Measurements from ENCODE around the gene KRTAP10-9.
"Not testable (repeated sequence)": the region's sequence is repeated elsewhere in the genome, so short reads cannot be mapped to it uniquely, and the experiment has no call there.

KRTAP10-9 gene

DNA sequence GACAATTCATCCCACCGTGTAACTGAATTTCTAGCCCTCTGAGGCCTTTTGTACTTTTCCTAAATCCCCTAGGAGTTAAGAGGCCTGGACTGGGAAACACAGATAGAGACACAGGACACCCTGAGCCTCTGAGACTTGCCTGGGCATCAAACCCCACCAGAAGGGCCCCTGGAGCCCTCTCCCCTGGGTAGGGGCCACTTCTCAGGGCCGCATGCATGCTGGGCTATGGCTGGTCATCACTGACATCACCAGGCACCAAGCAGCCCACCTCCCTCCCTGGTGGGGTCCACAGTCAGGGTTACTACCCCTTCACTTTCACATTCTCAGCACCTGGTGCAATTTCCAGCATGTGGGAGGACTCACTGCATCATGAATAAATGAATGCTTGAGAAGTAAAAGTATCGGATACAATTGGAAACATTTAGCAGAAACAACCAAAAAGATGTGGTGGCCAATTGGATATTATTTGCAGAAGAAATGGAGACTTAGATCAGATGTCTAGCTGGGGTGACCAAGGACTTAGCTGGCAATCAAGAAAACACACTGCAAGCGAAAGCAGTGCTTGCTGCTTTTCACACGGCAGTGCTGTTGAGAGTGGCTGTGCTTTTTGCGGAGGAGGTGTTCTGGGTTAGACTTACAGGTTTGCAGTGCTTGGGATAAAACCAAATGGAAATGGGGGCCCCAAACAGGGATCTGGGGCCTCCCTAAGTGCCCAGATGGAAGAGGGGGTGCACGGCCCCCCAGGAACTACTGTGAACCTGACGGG, 27.4 kb upstream of the KRTAP10-9 start:
- peaks cover 2% of the 10 kb centered on the region for H3K36me3 Mint-ChIP-seq (ENCODE audit: insufficient read depth)
- ATAC-seq (replicated peaks; ENCODE audit: extremely low read depth, poor library complexity, severe bottlenecking) (no peak), DNase-seq (ENCODE audit: low spot score in 2 of 2) (no peak)
- peaks cover 6% of the 10 kb centered on the region for H3K4me1 Mint-ChIP-seq
- no peaks in the 10 kb centered on the region for H3K9me3 Mint-ChIP-seq
- no peak overlapping the region for H3K4me3 Mint-ChIP-seq
- peaks cover 17% of the 10 kb centered on the region for H3K27me3 Mint-ChIP-seq
- no peak overlapping the region for H3K27ac Mint-ChIP-seq (ENCODE audit: low read depth)

DNA sequence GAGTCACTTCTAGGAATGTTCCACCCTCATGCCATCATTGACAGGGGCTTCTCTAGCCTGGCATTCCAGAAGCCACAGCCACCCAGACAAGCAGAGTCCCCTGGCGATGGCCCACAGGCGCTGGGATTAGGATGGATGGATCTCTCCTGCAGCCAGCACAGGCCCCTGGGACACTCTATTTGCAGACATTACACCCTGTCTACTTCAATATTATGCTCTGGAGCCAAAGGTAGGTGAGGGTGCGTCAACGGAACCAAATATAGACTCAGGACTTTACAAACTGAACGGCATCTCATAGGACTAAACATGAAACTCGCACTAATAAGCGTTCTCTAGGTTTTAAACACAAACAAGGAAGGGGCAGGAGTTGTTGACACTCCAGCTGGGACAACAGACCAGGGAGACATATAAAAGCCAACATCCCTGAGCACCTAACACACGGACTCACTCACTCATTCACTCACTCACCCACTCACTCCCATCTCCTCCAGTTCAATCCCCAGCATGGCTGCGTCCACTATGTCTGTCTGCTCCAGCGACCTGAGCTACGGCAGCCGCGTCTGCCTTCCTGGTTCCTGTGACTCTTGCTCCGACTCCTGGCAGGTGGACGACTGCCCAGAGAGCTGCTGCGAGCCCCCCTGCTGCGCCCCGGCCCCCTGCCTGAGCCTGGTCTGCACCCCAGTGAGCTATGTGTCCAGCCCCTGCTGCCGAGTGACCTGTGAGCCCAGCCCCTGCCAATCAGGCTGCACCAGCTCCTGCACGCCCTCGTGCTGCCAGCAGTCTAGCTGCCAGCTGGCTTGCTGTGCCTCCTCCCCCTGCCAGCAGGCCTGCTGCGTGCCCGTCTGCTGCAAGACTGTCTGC, 26.5 kb upstream of the KRTAP10-9 start, which contains the start of gene KRTAP10-7:
Gene KRTAP10-7 (plus strand): TSS at position 480 of the 861 bp plus-strand sequence. CDS start 25 bp downstream, at position 505.
- H3K27ac Mint-ChIP-seq (ENCODE audit: low read depth); DNase-seq (ENCODE audit: low spot score in 2 of 2); H3K36me3 Mint-ChIP-seq (ENCODE audit: insufficient read depth); H3K9me3 Mint-ChIP-seq; ATAC-seq (replicated peaks; ENCODE audit: extremely low read depth, poor library complexity, severe bottlenecking); H3K4me1 Mint-ChIP-seq; H3K4me3 Mint-ChIP-seq: not testable (repeated sequence)
- peaks cover 18% of the 10 kb centered on the region for H3K27me3 Mint-ChIP-seq

DNA sequence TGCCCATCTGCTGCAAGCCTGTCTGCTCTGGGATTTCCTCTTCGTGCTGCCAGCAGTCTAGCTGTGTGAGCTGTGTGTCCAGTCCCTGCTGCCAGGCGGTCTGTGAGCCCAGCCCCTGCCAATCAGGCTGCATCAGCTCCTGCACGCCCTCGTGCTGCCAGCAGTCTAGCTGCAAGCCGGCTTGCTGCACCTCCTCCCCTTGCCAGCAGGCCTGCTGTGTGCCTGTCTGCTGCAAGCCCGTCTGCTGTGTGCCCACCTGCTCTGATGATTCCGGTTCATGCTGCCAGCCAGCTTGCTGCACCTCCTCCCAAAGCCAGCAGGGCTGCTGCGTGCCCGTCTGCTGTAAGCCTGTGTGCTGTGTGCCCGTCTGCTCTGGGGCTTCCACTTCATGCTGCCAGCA, 25.8 kb upstream of the KRTAP10-9 start:
- not testable (repeated sequence) for H3K36me3 Mint-ChIP-seq (ENCODE audit: insufficient read depth); H3K9me3 Mint-ChIP-seq; H3K4me1 Mint-ChIP-seq; ATAC-seq (replicated peaks; ENCODE audit: extremely low read depth, poor library complexity, severe bottlenecking); H3K4me3 Mint-ChIP-seq; DNase-seq (ENCODE audit: low spot score in 2 of 2); H3K27ac Mint-ChIP-seq (ENCODE audit: low read depth)
- H3K27me3 Mint-ChIP-seq: peaks cover 26% of the 10 kb centered on the region

DNA sequence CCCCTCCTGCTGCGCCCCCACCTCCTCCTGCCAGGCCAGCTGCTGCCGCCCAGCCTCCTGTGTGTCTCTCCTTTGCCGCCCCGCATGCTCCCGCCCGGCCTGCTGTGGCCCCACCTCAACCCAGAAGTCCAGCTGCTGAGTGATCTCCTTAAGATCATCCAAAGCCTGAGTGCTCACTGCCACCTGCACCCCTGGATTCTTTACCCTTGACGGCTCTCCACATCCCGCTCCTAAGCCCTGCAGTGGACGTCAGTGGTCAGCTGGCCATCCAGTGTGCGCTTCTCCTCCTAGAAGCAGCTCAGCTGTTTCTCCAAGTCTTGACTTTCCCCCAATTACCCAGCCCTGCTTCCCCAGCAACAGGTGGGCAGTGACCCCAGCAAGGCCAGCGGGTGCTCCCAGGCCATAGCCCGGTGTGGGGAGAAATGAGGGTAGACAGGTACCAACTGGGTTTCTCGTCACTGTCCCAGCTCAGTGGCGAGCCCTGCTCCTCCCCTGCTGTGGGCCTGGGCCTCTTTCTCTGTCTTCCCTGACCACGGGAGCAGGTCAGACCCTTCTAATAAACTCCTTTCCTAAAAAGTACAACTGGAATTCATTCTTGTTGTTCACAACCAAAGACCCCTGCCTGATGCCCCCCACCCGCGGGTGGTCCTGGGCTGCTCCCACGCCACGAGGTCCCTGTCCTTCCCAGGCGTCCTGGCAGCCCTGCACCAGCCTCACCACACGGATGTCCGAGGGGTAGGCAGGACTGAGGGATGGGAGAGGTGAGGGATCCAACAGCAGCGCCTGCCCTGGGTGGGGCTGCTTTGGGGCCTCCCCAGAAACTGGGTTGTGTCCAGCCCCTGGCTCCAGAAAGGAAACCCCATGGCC, 25.1 kb upstream of the KRTAP10-9 start:
- Mint-ChIP-seq H3K36me3 (ENCODE audit: insufficient read depth) (peaks cover 2% of the 10 kb centered on the region), H3K4me3 (no peak overlapping the region), H3K27ac (ENCODE audit: low read depth) (no peak overlapping the region), H3K9me3 (no peaks in the 10 kb centered on the region), H3K4me1 (no peaks in the 10 kb centered on the region), H3K27me3 (peaks cover 33% of the 10 kb centered on the region)
- DNase-seq (ENCODE audit: low spot score in 2 of 2) (no peak), ATAC-seq (replicated peaks; ENCODE audit: extremely low read depth, poor library complexity, severe bottlenecking) (no peak)

DNA sequence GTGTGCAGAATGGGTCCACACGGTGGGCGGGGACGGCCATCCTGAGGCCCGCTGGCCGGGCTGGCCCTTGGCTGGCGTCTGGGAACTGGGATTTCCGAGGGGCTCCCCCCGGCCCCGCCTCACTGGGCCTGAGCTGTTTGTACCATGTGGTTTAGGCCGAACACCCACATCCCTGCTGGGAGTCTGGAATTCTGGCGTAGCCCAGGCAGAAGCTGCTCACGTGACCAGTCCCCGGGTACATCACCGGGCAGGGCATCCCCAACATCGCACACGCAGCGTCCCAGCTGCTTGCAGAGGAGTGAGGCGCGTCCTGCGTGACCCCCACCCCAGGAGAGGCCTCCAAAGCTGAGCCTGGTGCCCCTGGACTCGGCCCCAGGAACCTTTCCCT, 24.4 kb upstream of the KRTAP10-9 start:
- no peaks in the 10 kb centered on the region for H3K9me3 Mint-ChIP-seq
- ATAC-seq (replicated peaks; ENCODE audit: extremely low read depth, poor library complexity, severe bottlenecking) (no peak), DNase-seq (ENCODE audit: low spot score in 2 of 2) (no peak)
- peaks cover 2% of the 10 kb centered on the region for H3K36me3 Mint-ChIP-seq (ENCODE audit: insufficient read depth)
- H3K27ac Mint-ChIP-seq (ENCODE audit: low read depth): no peak overlapping the region
- H3K27me3 Mint-ChIP-seq: peaks cover 35% of the 10 kb centered on the region
- no peaks in the 10 kb centered on the region for H3K4me1 Mint-ChIP-seq
- no peak overlapping the region for H3K4me3 Mint-ChIP-seq

DNA sequence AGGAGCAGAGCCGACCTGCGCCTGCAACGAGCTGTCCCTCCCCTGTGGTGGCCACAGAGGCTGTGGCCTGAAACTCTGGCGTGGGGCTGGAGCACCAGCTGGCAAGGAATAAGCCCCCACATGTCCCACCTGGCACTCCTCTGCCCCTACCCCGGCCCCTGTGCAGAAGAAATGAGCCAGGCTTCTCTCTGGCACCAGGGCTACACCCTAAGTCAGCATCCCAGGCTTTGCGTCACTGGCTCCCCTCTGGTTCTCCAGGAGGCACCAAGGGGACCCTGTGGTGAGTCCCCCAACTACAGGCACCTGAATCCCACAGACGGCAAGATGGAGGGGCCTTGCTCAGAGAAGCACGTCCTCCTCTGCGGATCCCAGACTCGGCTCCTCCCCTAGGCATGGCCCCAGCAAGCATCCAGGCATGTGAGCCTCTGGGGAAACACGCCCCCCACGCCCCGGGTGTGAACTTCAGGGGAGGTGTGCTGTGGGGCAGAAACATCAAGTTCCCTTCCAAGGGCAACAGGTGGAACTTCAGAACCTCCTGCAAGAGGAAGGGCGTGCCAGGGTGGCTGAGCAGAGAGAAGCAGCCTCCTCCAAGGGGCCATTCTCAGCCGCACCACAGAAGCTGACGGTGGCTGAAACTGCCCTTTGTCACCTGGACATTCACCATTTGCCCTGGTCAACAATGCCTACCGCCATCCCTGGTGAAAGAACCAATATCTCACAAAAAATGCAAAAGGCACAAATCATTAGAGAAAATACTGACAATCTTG, 23.6 kb upstream of the KRTAP10-9 start:
- Mint-ChIP-seq H3K27me3 (peaks cover 29% of the 10 kb centered on the region), H3K9me3 (no peaks in the 10 kb centered on the region)
- ATAC-seq (replicated peaks; ENCODE audit: extremely low read depth, poor library complexity, severe bottlenecking): no peak

DNA sequence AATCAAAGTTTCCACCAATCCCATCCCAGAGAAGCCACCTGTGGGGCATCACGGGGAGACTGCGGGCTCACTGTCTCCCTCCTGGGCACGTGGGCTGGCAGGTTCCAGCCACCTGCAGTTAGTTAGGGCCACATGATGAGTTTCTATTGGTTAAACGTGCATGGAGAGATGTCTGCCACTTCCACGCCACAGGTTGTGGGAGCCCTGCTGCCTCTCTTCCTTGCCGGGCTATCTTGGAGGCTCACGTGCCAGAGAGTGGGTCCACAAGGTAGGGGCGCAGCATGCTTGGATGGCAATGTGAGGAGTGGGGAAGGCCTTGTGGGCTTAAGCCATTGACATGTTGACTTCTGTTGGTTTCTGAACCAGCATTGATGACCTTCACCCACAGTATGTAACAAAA, 23.0 kb upstream of the KRTAP10-9 start:
- Mint-ChIP-seq H3K36me3 (ENCODE audit: insufficient read depth) (peaks cover 2% of the 10 kb centered on the region), H3K27me3 (peaks cover 27% of the 10 kb centered on the region), H3K9me3 (peaks cover 3% of the 10 kb centered on the region), H3K4me3 (no peak overlapping the region), H3K4me1 (no peaks in the 10 kb centered on the region), H3K27ac (ENCODE audit: low read depth) (no peak overlapping the region)
- ATAC-seq (replicated peaks; ENCODE audit: extremely low read depth, poor library complexity, severe bottlenecking) (no peak), DNase-seq (ENCODE audit: low spot score in 2 of 2) (no peak)

More for the DNA sequence above, 23.6 kb upstream of the KRTAP10-9 start:
- H3K27ac Mint-ChIP-seq (ENCODE audit: low read depth): peak overlapping the region; percentile 49
- peaks cover 2% of the 10 kb centered on the region for H3K36me3 Mint-ChIP-seq (ENCODE audit: insufficient read depth)
- H3K4me3 Mint-ChIP-seq: no peak overlapping the region
- DNase-seq (ENCODE audit: low spot score in 2 of 2): no peak
- H3K4me1 Mint-ChIP-seq: no peaks in the 10 kb centered on the region

DNA sequence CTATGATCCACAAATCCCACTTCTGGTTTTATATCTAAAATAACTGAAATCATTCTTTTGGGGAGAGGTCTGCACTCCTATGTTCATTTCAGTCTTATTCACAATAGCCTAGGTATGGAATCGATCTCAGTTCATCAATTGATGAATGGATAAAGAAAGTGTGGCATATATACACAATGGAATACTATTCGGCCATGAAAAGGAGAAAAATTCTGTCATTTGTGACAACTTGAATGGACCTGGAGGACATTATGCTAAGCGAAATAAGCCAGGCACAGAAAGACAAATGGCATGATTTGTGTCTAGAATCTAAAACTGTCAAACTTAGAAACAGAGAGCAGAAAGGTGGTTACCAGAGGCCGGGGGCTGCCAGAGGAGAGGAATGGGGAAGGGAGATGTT, 20.4 kb upstream of the KRTAP10-9 start:
- Mint-ChIP-seq H3K36me3 (ENCODE audit: insufficient read depth) (peaks cover 2% of the 10 kb centered on the region), H3K27ac (ENCODE audit: low read depth) (no peak overlapping the region), H3K9me3 (peaks cover 22% of the 10 kb centered on the region), H3K27me3 (peaks cover 23% of the 10 kb centered on the region), H3K4me1 (no peaks in the 10 kb centered on the region), H3K4me3 (no peak overlapping the region)
- ATAC-seq (replicated peaks; ENCODE audit: extremely low read depth, poor library complexity, severe bottlenecking) (no peak), DNase-seq (ENCODE audit: low spot score in 2 of 2) (no peak)

DNA sequence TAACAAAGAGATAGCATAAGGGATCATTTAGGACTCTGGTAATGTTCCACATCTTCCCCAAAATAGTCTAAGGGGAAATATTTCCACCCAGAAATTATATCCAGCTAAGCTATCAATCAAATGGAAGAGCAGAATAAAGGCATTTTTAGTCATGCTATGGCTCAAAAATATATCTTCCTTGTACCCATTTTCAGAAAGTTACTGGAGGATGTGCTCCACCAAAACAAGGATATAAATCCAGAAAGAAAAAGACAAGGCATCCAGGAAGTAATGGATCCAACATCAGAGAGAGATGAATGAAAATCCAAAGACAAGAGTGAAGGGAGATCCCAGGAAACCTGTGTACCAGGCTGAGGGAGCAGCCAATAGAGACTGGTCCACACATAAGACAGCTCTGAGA, 17.7 kb upstream of the KRTAP10-9 start:
- no peak overlapping the region for H3K4me3 Mint-ChIP-seq
- H3K36me3 Mint-ChIP-seq (ENCODE audit: insufficient read depth): peaks cover 2% of the 10 kb centered on the region
- peaks cover 17% of the 10 kb centered on the region for H3K27me3 Mint-ChIP-seq
- DNase-seq (ENCODE audit: low spot score in 2 of 2): no peak
- H3K27ac Mint-ChIP-seq (ENCODE audit: low read depth): no peak overlapping the region
- ATAC-seq (replicated peaks; ENCODE audit: extremely low read depth, poor library complexity, severe bottlenecking): no peak
- H3K9me3 Mint-ChIP-seq: peaks cover 22% of the 10 kb centered on the region
- peaks cover 6% of the 10 kb centered on the region for H3K4me1 Mint-ChIP-seq

DNA sequence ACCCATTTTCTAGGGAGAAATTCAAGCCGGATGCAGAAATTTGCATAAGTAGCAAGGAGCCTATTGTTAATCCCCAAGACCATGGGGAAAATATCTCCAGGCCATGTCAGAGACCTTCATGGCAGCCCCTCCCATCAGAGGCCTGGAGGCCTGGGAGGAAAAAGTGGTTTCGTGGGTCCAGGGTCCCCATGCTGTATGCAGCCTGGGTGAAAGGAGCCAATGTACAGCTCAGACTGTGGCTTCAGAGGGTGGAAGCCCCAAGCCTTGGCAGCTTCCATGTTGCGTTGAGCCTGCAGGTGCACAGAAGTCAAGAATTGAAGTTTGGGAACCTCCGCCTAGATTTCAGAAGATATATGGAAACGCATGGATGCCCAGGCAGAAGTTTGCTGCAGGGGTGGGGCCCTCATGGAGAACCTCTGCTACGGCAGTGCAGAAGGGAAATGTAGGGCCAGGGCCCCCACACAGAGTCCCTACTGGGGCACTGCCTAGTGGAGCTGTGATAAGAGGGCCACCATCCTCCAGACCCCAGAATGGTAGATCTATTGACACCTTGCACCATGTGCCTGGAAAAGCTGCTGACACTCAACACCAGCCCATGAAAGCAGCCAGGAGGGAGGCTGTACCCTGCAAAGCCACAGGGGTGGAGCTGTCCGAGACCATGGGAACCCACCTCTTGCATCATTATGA, 16.6 kb upstream of the KRTAP10-9 start:
- not testable (repeated sequence) for ATAC-seq (replicated peaks; ENCODE audit: extremely low read depth, poor library complexity, severe bottlenecking); H3K4me3 Mint-ChIP-seq; H3K27ac Mint-ChIP-seq (ENCODE audit: low read depth); DNase-seq (ENCODE audit: low spot score in 2 of 2); H3K36me3 Mint-ChIP-seq (ENCODE audit: insufficient read depth)
- Mint-ChIP-seq H3K4me1 (peaks cover 11% of the 10 kb centered on the region), H3K27me3 (peaks cover 17% of the 10 kb centered on the region), H3K9me3 (peaks cover 22% of the 10 kb centered on the region)

DNA sequence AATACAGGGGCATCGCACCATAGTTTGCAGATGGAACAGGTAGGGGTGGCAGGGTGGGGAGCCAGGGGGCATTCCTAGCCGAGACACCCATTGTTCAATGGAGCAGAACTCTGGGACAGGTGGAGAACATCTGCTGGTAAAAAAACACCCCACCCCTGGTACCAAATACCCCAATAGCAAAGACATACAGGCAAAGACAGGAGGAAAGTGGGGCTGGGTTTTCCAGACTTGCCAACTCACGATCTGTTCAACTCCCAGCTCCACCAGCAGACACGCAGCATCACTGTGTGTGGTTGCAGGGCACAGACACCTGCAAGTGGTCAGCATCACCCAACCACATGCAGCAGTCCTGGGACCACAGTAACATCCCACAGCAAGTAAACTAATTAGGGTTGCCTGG, 15.3 kb upstream of the KRTAP10-9 start:
- Mint-ChIP-seq H3K9me3 (peaks cover 22% of the 10 kb centered on the region), H3K27ac (ENCODE audit: low read depth) (no peak overlapping the region), H3K36me3 (ENCODE audit: insufficient read depth) (peaks cover 1% of the 10 kb centered on the region), H3K4me3 (no peak overlapping the region), H3K27me3 (peaks cover 4% of the 10 kb centered on the region), H3K4me1 (peaks cover 22% of the 10 kb centered on the region)
- DNase-seq (ENCODE audit: low spot score in 2 of 2) (no peak), ATAC-seq (replicated peaks; ENCODE audit: extremely low read depth, poor library complexity, severe bottlenecking) (no peak)

Measured in central memory CD8-positive, alpha-beta T cell (primary cell).